Measurements from ENCODE around the gene SNRNP27.

GRCh38 chr2:69907216-69907615, 13.5 kb downstream of the SNRNP27 start:
- TF ChIP-seq, protein P1, sequence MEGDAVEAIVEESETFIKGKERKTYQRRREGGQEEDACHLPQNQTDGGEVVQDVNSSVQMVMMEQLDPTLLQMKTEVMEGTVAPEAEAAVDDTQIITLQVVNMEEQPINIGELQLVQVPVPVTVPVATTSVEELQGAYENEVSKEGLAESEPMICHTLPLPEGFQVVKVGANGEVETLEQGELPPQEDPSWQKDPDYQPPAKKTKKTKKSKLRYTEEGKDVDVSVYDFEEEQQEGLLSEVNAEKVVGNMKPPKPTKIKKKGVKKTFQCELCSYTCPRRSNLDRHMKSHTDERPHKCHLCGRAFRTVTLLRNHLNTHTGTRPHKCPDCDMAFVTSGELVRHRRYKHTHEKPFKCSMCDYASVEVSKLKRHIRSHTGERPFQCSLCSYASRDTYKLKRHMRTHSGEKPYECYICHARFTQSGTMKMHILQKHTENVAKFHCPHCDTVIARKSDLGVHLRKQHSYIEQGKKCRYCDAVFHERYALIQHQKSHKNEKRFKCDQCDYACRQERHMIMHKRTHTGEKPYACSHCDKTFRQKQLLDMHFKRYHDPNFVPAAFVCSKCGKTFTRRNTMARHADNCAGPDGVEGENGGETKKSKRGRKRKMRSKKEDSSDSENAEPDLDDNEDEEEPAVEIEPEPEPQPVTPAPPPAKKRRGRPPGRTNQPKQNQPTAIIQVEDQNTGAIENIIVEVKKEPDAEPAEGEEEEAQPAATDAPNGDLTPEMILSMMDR (IDR thresholded peaks at IDR 0.05) = no peak
- TF ChIP-seq EP300 (IDR thresholded peaks at IDR 0.05) (no peak), POLR2A (IDR thresholded peaks at IDR 0.05) (no peak)

All from tibial nerve (tissue), 4 donors.